Peyer's patch (tissue), 4 donors: ENCODE results near the gene FKBP7.

Experiments
- CTCF ChIP-seq, 6 experiments: fragments of 450-650 bp in 4 of 6; fragments of 200-600 bp in 2 of 6; sonication (generic) in 1 of 6; IDR thresholded peaks; one replicate each; pipeline ENCODE4 v1.5.1; 2017 to 2019; ENCODE audit warnings: antibody characterized with exemption in 6 of 6, mild to moderate bottlenecking in 3 of 6, moderate library complexity in 1 of 6
- POLR2A ChIP-seq, 2 donors: fragments of 450-650 bp; IDR thresholded peaks; one replicate each; pipeline ENCODE4 v1.5.1; 2017; ENCODE audit warnings: antibody characterized with exemption in 2 of 2, mild to moderate bottlenecking in 2 of 2, moderate library complexity in 2 of 2

GRCh38 chr2:178452870-178453269, 25.5 kb downstream of the FKBP7 start:
- TF ChIP-seq CTCF (IDR thresholded peaks at IDR 0.05) (no peak), POLR2A (IDR thresholded peaks at IDR 0.05) (no peak)
